Measurements from ENCODE around the gene DNASE2B. TPM values are rescaled to one million over a fixed set of nuclear protein-coding genes. Genes with fewer than 3 reads are reported as not detected.
"Not testable (repeated sequence)": the region's sequence is repeated elsewhere in the genome, so short reads cannot be mapped to it uniquely, and the experiment has no call there.

DNASE2B gene
- total and polyA plus RNA-seq, 3 donors from 2014 or later = 0.25 to 1.3 (median 0.31) TPM

DNA sequence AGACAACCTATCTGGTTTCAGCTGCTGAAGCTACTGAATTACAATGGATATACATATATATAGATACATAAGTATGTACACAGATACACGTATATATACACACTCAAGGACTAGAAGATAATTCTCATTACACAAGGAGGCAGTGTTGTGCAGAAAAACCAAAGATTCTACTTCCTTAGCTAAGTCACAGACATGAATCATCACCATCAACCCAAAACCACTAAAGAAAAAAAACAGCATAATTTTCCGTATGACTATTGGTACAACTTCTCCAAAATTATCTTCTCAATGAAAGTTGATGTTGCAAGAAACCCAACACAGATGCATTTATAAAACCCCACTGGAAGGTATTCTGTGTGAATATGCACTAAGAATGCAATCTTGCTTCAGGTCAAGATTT is 44.0 kb downstream of the DNASE2B start:
- TF ChIP-seq POLR2A (IDR thresholded peaks at IDR 0.05) = no peak
- TF ChIP-seq, protein P1, sequence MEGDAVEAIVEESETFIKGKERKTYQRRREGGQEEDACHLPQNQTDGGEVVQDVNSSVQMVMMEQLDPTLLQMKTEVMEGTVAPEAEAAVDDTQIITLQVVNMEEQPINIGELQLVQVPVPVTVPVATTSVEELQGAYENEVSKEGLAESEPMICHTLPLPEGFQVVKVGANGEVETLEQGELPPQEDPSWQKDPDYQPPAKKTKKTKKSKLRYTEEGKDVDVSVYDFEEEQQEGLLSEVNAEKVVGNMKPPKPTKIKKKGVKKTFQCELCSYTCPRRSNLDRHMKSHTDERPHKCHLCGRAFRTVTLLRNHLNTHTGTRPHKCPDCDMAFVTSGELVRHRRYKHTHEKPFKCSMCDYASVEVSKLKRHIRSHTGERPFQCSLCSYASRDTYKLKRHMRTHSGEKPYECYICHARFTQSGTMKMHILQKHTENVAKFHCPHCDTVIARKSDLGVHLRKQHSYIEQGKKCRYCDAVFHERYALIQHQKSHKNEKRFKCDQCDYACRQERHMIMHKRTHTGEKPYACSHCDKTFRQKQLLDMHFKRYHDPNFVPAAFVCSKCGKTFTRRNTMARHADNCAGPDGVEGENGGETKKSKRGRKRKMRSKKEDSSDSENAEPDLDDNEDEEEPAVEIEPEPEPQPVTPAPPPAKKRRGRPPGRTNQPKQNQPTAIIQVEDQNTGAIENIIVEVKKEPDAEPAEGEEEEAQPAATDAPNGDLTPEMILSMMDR (IDR thresholded peaks at IDR 0.05) = peak in 2 of 3 experiments; percentile 18 to 30
- Histone ChIP-seq H3K4me1 (peaks cover 8% of the 10 kb centered on the region), H3K27me3 (no peaks in the 10 kb centered on the region), H3K27ac (no peak overlapping the region), H3K9me3 (no peaks in the 10 kb centered on the region), H3K4me3 (no peak overlapping the region), H3K36me3 (ENCODE audit: low read depth, missing control alignments) (no peaks in the 10 kb centered on the region)
- 42 to 47% methylated on average over 2 of the region's 2 CpGs for WGBS, 2 donors
- no peak for DNase-seq
- intact Hi-C loops (cut with DNase I; ENCODE audit: low total_unique reads) = no loop called here

- H3K4me3 ChIP-seq; H3K4me1 ChIP-seq; H3K9me3 ChIP-seq; DNase-seq; H3K27ac ChIP-seq; H3K27me3 ChIP-seq; H3K36me3 ChIP-seq (ENCODE audit: low read depth, missing control alignments); intact Hi-C loops (cut with DNase I; ENCODE audit: low total_unique reads): not testable (repeated sequence)
- 87% methylated on average over 3 to 7 of the region's 7 CpGs for WGBS, 2 donors
Observed at GRCh38 chr1:84442747-84443646, 44.7 kb downstream of the DNASE2B start.

GRCh38 chr1:84448704-84449103 is 50.4 kb downstream of the DNASE2B start:
- intact Hi-C loops (cut with DNase I; ENCODE audit: low total_unique reads); H3K9me3 ChIP-seq; H3K27me3 ChIP-seq; H3K36me3 ChIP-seq (ENCODE audit: low read depth, missing control alignments); DNase-seq; H3K4me3 ChIP-seq; H3K27ac ChIP-seq; H3K4me1 ChIP-seq: not testable (repeated sequence)
- WGBS, 2 donors = 94 to 98% methylated on average over 3 of the region's 3 CpGs

DNA sequence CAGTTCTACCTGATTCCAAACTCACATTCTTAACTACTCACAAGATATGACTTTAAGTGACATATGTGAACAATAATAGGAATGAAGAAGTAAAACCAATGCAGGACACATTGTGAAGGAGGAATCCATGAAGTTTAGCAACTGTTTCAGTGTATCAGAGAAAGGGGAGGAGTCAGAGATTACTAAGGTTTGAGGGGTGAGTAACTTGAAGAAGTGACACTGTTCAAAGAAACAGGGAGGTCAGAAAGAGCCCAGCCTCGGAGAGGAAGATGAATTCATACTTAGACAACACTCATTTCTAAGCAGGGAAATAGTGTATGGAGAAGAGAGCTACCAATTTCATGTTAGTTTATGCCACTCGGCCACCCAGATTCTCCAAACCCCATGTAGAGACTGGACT is 52.6 kb downstream of the DNASE2B start:
- H3K27ac ChIP-seq = no peak overlapping the region
- intact Hi-C loops (cut with DNase I; ENCODE audit: low total_unique reads) = no loop called here
- DNase-seq = no peak
- WGBS, 2 donors = 70 to 71% methylated on average over 2 of the region's 2 CpGs
- no peaks in the 10 kb centered on the region for H3K9me3 ChIP-seq
- H3K27me3 ChIP-seq = no peaks in the 10 kb centered on the region
- no peaks in the 10 kb centered on the region for H3K4me1 ChIP-seq
- H3K36me3 ChIP-seq (ENCODE audit: low read depth, missing control alignments) = no peaks in the 10 kb centered on the region
- H3K4me3 ChIP-seq = no peak overlapping the region
- TF ChIP-seq, protein P1 (IDR thresholded peaks at IDR 0.05) = no peak
- no peak for TF ChIP-seq POLR2A (IDR thresholded peaks at IDR 0.05)

- intact Hi-C loops (cut with DNase I; ENCODE audit: low total_unique reads) = no loop called here
- TF ChIP-seq, protein P1 (IDR thresholded peaks at IDR 0.05) = no peak
- no peak for TF ChIP-seq POLR2A (IDR thresholded peaks at IDR 0.05)
- 58 to 62% methylated on average over 3 of the region's 3 CpGs for WGBS, 2 donors
Observed at GRCh38 chr1:84452436-84452835, 54.2 kb downstream of the DNASE2B start.

GRCh38 chr1:84462118-84462517 is 63.8 kb downstream of the DNASE2B start:
- TF ChIP-seq, protein P1 (IDR thresholded peaks at IDR 0.05) = no peak
- TF ChIP-seq POLR2A (IDR thresholded peaks at IDR 0.05) = no peak
- H3K4me1 ChIP-seq = no peaks in the 10 kb centered on the region
- 89 to 100% methylated on average over 1 of the region's 1 CpG for WGBS, 2 donors
- no peak overlapping the region for H3K4me3 ChIP-seq
- no peak overlapping the region for H3K27ac ChIP-seq
- no peak for DNase-seq
- intact Hi-C loops (cut with DNase I; ENCODE audit: low total_unique reads) = no loop called here
- no peaks in the 10 kb centered on the region for H3K9me3 ChIP-seq
- no peaks in the 10 kb centered on the region for H3K36me3 ChIP-seq (ENCODE audit: low read depth, missing control alignments)
- no peaks in the 10 kb centered on the region for H3K27me3 ChIP-seq

More at GRCh38 chr1:84452436-84452835, 54.2 kb downstream of the DNASE2B start:
- no peak overlapping the region for H3K27ac ChIP-seq
- no peaks in the 10 kb centered on the region for H3K4me1 ChIP-seq
- no peak for DNase-seq
- no peaks in the 10 kb centered on the region for H3K9me3 ChIP-seq
- no peaks in the 10 kb centered on the region for H3K36me3 ChIP-seq (ENCODE audit: low read depth, missing control alignments)
- H3K27me3 ChIP-seq = no peaks in the 10 kb centered on the region
- H3K4me3 ChIP-seq = no peak overlapping the region
